Sigmoid colon (tissue), 4 donors: ENCODE data around the gene NUDCD2.

Experiments
- CTCF ChIP-seq, 4 experiments: fragments of 450-650 bp in 3 of 4; fragments of 200-600 bp in 1 of 4; IDR thresholded peaks; one replicate each; pipeline ENCODE4 v1.5.1; 2016 to 2019; ENCODE audit warnings: antibody characterized with exemption in 4 of 4, mild to moderate bottlenecking in 3 of 4, moderate library complexity in 2 of 4
- POLR2AphosphoS5 ChIP-seq, 4 donors: sonication (generic); formaldehyde crosslinking; IDR thresholded peaks; one replicate each; pipeline ENCODE4 v1.6.1; 2017; ENCODE audit warnings: antibody characterized with exemption in 4 of 4

DNA sequence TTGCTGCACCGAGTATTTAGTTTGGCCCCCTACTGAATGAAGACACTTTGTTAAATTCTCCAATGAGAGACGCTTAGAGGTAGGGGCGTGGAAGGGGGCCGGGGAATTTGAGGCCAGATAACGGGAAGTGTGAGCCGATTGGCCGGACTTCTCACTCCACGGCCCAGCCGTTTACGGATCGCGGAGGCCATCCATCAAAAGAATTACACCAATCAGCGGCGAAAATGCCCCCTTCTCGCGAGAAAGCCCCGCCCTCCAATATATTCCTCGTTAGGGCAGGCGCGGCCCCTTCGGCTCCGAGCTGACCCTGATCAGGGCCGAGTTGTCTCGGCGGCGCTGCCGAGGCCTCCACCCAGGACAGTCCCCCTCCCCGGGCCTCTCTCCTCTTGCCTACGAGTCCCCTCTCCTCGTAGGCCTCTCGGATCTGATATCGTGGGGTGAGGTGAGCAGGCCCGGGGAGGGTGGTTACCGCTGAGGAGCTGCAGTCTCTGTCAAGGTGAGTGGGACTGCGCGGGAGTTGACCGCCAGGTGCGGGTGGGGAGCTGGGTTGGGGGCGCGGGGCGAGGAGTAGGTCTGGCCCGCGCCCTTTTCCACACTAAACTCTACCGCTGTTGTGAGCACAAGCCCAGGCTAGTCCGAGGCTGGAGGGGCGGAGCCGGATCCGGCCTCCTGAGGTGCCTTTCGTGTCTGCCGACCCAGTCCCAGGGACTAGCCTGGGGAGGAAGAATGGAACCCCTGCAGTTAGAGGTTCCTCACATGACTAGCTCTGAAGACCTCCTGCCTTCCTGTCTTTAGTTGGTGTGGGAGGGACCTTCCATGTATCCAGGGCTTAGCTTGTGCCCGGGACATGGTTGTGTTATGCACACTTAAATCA, 22.4 kb downstream of the NUDCD2 start, which contains the start of gene CCNG1:
- no peak for TF ChIP-seq CTCF (IDR thresholded peaks at IDR 0.05)
- TF ChIP-seq POLR2AphosphoS5 (IDR thresholded peaks at IDR 0.05) = peak; percentile 66 to 91 (median 86)
